Left colon (tissue), 2 donors: ENCODE results near the gene MCC. TPM values are rescaled to one million over a fixed set of nuclear protein-coding genes. Genes with fewer than 3 reads are reported as not detected.
A peak's percentile ranks its signal among the peaks of the same experiment; 100 is the strongest.

Source experiments
- ATAC-seq: fragments of 200-7000 bp; cut with Tn5 transposase; one replicate; pipeline ENCODE4 v1.9.1; 2020; ENCODE audit warnings: mild to moderate bottlenecking, moderate library complexity
- DNase-seq, 2 donors: peaks; one replicate each; pipeline ENCODE4 v3.0.0-alpha.2; 2020
- intact Hi-C, 2 donors: fragments of 100-400 bp; cut with DNase I in 1 of 2; cut with micrococcal nuclease in 1 of 2; formaldehyde crosslinking; loops; one replicate each; pipeline versions ENCODE4 v1.11.2 to v1.14.0; 2022; cut with DNase I, micrococcal nuclease
- total RNA-seq, 2 donors: library from RNA; stranded (reverse); fragmentation: NEBNext Ultra II Directional; extraction: Animal tissue kit (Norgen Biotek cat#: 25700); gene quantifications; one replicate each; pipeline ENCODE4 v1.2.1, GENCODE V29; 2021
- donor health status: DM: no; HTN: no; CAD: no.
- donor health status: DM: yes; HTN: yes; CAD: no.

The MCC gene
- total RNA-seq, 2 donors from 2014 or later = 1.9 to 4.3 TPM

DNA sequence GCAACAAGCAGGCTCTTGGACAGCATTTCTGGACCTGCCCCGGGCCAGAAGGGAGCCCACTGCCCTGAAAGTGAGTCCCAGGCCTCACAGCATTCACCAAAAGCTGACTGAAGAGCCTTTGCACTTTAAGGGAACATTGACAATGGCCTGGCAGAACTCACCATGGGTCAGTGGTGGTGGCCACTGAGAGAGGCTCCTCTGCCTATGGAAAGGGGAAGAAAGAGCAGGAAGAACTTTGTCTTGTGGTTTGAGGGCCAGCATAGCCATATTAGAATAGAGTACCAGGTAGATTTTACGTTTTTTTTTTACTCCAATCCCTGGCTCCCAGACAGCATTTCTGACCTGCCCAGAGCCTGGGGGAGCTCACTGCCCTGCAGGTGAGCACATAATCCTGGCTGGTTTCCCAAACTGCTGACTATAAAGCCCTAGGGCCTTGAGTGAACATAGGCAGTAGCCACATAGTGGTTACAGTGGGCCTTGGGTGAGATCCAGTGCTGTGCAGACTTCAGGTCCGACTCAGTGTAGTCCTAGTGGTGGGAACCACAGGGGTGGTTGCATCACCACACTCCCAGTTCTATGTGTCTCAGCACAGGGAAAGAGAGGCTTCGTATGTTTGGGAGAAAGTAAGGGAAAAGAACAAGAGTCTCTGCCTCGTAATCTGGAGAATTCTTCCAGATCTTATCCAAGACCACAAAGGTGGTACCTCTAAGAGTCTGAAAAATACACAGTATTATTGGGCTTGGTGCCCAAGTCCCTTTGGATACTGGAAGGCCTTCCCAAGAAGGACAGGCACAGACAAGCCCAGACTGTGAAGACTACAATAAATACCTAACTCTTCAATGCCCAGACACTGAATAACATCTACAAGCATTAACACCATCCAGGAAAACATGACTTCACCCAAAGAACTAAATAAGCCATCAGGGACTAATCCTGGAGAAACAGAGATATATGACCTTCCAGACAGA is 143.0 kb downstream of the MCC start:
- intact Hi-C loops = no loop called here
- ATAC-seq (no peak), DNase-seq (no peak)

DNA sequence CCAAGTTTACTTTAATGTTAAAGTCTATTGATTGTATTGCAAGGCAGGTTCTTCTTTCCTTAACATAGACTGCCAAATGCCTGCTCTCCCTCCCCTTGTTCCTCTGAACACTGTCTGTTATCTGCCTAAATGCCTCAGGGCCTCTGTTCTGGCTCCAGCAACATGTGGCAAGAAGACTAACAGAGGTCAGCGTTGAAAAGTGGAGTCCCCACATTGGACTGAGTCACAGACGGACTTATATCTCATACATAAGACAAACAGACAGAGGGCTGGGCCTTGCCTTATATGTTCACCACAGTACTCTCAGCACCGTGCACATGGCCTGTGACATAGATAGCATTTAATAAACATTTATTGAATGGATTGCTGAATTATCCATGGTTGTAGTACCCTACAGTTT is 144.9 kb downstream of the MCC start:
- DNase-seq = no peak
- intact Hi-C loops = no loop called here
- ATAC-seq = no peak

DNA sequence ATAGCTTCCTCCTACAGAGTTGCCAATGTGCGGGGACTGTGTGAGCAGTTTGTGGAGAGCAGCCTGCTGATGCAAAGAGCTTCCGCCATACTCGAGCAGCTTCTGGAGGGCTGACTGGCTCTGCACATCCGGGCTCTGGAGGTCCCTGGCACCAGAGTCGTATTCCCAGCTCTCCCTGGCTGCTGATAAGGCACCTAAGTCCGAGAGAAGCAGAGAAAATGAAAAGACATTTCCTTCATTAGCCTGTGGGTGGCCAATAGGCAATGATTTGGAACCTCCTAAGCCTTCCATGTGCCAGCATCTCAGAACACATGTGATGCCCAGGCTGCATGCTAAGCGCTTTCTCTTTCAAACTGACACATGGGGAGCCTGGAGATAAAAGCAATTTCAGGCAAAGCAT is 147.7 kb downstream of the MCC start:
- no peak for ATAC-seq
- intact Hi-C loops = no loop called here
- no peak for DNase-seq

DNA sequence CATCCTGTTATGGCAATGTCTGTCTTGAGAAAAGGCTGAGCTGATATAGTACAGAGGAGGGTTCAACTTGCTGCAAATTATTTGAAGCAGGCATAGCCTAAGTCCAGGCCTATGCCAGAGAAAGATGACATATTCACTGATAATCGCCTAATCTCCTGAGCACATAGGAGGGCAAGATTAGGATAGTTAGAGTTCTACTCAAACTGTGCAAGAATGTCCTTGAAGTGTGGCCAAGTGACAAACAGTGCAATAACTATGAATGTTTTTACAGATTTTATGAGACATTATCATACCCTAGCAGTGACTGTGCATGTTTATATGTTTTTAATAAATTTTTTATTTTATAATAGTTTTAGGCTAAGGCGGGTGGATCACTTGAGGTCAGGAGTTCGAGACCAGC is 149.6 kb downstream of the MCC start:
- ATAC-seq = no peak
- no peak for DNase-seq
- intact Hi-C loops = no loop called here

DNA sequence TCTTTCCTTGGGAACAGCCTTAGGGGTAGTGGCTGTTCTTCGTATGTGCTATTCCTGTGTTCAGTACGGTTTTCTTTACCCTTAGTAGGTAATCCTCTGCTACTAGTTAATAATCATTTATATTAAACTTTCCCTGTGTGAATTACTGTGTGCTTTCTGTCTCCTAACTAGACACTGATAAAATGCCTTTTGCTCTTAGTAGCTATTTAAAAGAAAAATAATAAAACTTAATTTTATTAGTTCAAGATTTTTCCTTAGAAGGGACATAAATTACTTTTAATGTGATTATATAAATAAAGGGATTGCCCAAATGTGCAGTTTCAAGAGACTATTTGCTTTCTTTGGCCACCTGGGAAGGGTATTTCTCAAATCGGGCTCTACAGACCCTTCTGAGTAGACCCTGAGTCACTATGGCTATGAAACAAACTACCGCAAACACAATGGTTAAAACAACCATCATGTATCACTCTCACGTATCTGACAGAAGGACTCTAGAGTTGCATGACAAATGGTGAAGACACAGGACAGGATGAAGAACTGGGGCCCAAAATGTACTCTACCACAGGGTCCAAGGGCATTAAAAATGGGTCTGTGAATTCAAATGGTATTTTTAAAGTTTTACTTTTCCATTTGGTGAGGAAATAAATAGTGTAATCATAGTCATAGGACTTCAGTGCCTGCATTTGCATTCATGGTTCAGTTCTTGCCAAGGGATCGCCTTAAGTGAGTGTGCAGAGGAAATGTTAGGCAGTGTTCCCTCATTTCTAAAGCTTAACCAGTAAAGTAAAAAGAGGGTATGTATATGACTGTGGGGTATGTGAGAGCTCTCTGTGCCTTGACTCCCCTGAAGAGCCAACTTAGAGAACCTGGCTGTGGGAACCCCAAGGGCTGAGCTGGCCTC is 150.5 kb downstream of the MCC start:
- no peak for DNase-seq
- intact Hi-C loops = no loop called here
- no peak for ATAC-seq

DNA sequence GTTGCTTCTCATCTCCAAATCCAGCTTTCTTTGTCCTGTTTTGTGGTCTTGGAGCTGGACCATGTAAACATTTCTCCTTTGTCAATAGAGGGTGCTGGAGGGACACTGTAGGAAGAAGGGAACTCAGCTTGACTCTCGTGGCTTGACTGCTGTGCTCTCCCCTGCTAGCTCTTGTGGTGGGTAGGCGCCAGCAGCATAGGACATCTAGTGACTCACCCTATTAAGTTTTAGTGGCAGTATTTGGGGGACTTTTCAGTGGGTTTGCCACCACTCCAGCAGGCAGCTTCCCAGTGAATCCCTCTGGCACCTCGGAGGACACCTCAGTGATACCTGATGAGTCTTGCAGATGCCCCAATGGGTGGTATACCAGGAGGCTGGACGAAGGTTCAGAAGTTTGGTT is 151.3 kb downstream of the MCC start:
- DNase-seq (no peak), ATAC-seq (peak; percentile 37)
- intact Hi-C loops = no loop called here

DNA sequence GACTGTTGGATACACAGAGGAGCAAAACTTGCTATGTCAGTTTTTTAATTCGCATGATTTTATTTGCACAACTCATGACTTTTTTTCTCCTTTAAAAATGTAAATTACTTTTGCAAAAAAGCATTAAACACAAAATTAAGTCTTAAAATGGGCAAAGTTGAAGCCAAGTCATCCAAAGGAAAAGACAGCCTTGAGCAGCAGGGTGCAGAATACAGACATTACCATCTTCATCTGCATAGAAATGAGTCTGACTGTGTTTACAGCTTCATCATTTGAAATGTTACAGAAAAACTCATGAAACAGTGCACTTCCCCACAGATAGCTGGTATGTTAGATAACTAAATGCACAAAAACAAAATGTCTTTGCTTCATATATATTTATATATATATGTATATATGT is 154.8 kb downstream of the MCC start:
- ATAC-seq (no peak), DNase-seq (no peak)
- intact Hi-C loops = no loop called here

DNA sequence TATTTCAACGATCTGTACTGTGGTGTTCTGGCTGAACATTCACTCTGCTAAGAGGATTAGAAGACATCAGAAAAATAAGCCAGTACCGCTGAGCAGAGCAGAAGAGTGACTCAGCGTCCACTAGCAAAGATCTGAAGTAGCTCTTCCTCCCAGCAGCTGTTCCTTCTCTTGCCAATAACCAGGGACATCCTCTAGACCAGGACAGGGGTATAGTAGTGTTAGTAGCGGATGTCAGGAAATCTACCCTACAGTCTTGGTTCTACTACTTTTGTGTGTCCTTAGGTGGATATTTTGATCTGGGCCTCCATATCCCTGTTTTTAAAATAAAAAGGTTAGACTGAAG is 157.1 kb downstream of the MCC start:
- ATAC-seq = no peak
- no peak for DNase-seq
- intact Hi-C loops = no loop called here

DNA sequence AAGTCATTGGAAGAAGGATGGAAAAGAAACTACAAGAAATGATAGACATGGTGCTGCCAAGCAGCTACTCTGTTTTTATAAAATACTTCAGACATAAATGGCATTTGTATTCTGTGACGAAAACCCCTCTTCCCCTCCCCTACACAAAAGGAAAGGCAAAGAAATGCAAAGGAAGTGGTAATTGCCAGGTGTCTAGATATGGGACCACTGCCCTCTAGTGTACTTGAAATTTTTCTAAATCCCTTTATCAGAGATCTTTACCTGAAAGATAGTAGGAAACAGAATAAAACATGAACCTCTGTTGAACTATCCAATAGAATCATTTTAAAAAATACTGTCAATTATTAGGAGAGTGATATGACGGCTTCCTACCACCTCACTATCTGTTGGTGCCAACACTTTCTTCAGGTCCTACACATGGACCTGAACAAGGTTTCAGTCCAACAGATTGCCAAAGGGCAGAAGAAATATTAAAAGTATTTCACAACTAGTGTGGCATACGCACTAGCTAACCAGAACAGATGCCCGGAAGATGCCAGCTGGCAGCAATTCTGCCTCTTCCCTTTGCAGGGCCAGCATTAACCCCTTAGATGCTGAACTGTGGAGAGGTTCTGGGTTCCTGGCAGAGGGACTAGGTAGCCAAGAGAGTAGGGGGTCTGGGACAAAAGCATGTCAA is 157.6 kb downstream of the MCC start:
- DNase-seq (peak in 1 of 2 donors; percentile 9), ATAC-seq (no peak)
- intact Hi-C loops = no loop called here

DNA sequence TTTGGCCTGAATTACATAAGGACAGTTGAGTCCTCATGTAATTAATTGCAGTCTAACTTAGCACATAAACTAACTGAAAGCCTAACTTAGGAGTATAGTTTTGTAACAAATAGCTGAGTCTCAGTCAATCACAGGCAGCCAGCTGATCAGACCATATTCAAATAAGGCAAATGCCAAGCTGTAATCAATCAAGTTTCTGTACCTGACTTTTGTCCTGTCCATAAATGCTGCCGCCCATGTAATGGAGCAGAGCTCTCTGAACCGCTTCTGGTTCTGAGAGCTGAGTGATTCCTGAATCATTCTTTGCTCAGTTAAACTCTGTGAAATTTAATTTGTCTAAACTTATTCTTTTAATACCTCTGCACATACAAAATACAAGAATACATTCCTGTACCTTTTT is 158.3 kb downstream of the MCC start:
- DNase-seq = no peak
- no peak for ATAC-seq
- intact Hi-C loops = loop anchor here in 1 of 2 donors (10.0 kb wide), 1 partner anchor 335 kb away; no protein-coding TSS in a partner anchor

DNA sequence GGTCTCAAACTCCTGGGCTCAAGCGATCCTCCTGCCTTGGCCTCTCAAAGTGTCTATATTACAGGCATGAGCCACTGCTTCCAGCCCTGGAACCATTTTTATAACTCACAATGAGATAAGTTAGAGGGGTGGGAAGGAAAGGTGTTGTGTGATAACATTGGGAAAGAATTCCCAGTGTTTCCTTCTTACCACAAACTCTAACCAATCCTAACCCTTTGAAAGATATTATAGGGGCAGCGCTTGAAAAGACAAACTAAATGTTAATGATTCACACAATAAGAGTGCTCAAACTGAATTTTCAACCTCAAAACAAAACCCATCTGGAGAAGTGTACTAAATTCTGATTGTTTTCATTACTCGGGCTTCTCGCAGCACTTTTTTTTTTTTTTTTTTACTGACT is 163.2 kb downstream of the MCC start:
- DNase-seq (no peak), ATAC-seq (no peak)
- intact Hi-C loops = loop anchor here in 1 of 2 donors (10.0 kb wide), 1 partner anchor 330 kb away; no protein-coding TSS in a partner anchor

DNA sequence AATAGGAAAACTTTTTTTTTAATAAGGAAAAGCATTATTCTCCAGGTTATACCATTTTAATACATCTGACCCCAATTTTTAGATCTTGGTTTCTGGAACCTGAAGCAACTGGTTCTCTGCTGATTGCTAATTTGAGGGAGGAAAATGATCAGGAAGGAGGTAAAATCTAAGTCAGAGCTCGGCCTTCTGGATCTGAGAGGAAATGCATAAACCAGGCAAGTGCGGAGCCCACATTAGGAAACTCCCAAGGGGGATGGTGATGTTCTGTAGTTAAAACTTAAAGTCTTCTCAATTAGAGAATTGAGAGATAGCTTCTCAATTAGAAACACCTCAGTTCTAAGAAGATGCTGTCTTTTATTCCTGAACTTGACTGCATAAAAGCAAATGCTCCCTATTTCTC is 167.0 kb downstream of the MCC start:
- no peak for ATAC-seq
- intact Hi-C loops = loop anchor here in 1 of 2 donors (10.0 kb wide), 1 partner anchor 326 kb away; no protein-coding TSS in a partner anchor

DNA sequence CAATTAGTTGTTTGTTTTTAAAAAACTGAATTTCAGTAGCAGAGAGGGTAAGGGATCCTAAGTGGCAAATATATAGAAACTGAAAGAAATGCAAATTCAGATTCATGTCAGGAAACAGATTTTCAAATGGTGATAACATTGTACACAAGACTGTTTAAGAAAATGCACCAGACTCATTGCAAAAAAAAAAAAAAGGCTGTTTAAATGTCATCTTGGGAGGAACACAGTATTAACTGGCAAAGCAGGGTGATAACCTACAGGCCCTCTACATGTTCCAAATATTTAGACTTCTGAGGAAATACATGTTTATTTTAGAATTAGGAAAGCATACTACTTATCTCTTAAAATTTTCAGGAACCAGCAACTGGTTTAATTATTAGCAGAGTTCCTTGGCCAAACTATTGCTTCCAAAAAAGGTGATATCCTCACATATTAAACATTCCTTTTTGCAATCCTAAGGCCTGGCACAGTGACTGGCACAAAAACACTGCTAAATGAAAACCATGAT is 167.9 kb downstream of the MCC start:
- ATAC-seq (no peak), DNase-seq (no peak)
- intact Hi-C loops = loop anchor here in 1 of 2 donors (10.0 kb wide), 1 partner anchor 326 kb away; no protein-coding TSS in a partner anchor

More for the DNA sequence above, 167.0 kb downstream of the MCC start:
- DNase-seq = no peak

DNA sequence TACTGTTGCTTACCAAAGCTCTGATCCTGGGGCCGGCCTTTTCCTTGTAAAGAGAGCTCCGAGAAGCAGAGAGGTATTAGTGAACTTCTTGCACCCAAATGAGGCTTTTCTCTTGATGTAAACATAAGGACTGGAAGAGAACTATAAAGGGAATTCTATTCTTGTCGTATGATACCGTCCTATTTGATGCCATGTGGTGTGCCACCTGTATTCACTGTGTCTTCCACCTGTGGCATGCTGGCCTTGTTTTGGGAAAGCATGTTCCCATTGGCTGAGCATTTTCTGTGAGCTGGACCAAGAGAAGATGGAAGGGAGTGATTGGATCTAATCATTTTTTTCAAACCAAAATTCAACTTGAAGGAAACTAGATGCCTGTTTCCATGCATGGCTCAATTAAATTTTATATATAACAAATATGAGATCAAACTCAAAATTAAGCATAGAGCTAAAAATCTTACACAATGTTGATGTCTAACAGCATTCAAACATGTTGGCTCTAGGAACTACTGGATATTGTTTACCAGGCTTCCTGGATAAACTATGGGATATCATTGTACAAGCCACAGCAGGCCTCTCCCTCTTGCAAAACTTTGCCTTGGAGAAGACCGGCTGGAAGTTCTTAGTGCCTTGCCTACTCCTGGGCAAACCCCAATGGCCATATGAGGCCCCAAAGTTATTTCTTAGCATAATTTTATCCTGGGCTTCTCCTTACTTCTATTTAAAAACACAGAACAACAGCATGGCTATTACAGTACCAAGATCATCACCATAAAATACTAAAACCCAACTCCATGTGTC is 168.8 kb downstream of the MCC start:
- ATAC-seq = no peak
- no peak for DNase-seq
- intact Hi-C loops = loop anchor here in 1 of 2 donors (10.0 kb wide), 1 partner anchor 325 kb away; no protein-coding TSS in a partner anchor

DNA sequence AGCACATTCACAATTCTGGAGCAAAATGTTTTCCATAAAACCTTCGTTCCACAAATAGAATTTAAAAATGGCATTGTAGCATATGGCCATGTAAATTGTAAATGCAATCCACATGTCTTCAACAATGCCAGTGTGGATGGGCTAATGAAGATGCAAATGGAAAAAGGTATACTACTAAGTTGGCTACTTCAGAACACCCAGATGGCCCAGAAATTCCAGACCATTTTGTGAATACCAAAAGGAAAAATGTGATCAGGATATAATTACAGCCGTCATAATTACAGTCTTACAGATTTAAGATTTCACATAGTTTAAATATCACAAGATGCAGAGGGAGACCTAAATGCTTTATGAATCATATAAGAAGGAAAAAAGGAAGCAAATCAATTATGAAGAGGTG is 170.6 kb downstream of the MCC start:
- DNase-seq (no peak), ATAC-seq (no peak)
- intact Hi-C loops = no loop called here

DNA sequence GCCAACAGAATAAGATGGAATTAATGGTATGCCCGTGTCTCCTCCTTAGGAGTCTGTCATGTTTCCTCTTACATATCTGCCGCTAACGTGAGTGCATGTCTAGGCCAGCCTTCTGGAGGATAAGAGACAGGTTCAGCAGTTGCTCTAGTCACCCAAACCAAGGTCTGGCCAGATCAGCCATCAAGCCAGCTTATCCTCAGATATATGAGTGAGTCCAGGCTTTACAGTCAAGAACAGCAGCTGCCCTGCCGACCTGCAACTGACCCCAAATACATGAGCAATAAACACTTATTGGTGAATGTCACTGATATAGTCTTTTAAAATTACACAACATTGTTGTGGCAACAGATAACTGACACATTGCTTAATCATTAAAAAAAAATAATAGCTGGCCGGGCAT is 177.0 kb downstream of the MCC start:
- no peak for DNase-seq

DNA sequence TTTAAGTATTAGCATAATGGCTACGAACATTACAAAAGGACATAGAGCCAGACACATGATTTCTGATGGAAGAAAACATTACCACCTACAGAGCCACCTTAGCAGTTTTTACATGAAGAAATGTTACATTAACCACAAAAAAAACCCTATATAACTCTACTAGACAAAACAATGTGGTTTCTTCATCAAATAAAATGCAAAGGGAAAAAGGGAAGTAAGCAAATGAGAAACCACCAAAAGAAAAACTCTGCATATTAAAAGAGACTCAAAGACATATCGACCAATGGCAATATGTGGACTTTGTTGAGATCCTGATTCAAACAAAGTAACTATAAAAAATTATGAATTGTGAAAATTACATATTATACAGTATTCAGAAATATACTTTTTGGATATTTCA is 186.1 kb downstream of the MCC start:
- ATAC-seq (no peak), DNase-seq (no peak)
- intact Hi-C loops = no loop called here

More for the DNA sequence above, 177.0 kb downstream of the MCC start:
- intact Hi-C loops = no loop called here
- no peak for ATAC-seq

DNA sequence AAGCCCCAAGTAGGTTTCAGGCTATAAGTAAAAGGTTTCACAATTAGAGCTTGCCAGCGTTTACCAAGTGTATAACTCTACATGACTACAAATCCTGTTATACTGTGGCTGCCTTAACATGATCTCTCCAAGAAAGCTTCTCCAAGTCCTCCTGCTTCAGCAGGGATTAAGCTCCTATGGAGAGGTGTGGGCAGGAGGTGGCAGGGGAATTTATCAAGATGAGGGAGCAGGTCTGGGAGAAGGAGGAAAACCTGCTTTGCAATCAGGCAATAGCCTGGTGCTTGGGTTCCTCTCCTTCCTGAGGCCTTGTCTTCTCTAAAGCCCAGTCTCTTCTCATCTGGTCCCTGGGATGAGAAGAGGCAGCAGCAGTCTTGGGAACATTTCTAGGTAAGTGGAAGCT is 188.7 kb downstream of the MCC start:
- ATAC-seq (no peak), DNase-seq (no peak)
- intact Hi-C loops = no loop called here
